Activated CD8-positive, alpha-beta memory T cell treated with anti-CD3 and anti-CD28 coated beads, Interleukin-2, amount 50 U/mL, for 1 hour (primary cell): ENCODE results near the gene TWNK.

Experiments used
- DNase-seq: peaks from one replicate; pipeline ENCODE4 v3.0.0-alpha.2; 2020; ENCODE audit errors: extremely low read depth

Gene TWNK

GRCh38 chr10:101011517-101012423 is 24.4 kb downstream of the TWNK start:
- DNase-seq: no peak

GRCh38 chr10:101012525-101013364 is 25.4 kb downstream of the TWNK start:
- DNase-seq: peak; percentile 53

- DNase-seq: no peak
Observed at GRCh38 chr10:101013365-101013825, 26.1 kb downstream of the TWNK start.

GRCh38 chr10:101014230-101014884 is 27.0 kb downstream of the TWNK start:
- no peak for DNase-seq

- DNase-seq: no peak
Observed at GRCh38 chr10:101014966-101015581, 27.7 kb downstream of the TWNK start.

- no peak for DNase-seq
Observed at GRCh38 chr10:101015582-101015973, 28.2 kb downstream of the TWNK start.

- DNase-seq: no peak
Observed at GRCh38 chr10:101016814-101017213, 29.5 kb downstream of the TWNK start.

GRCh38 chr10:101018118-101018599 is 30.8 kb downstream of the TWNK start:
- no peak for DNase-seq

- DNase-seq: peak; percentile 36
Observed at GRCh38 chr10:101018600-101019439, 31.5 kb downstream of the TWNK start.

- no peak for DNase-seq
Observed at GRCh38 chr10:101019440-101019703, 32.0 kb downstream of the TWNK start.

- no peak for DNase-seq
Observed at GRCh38 chr10:101020427-101021075, 33.2 kb downstream of the TWNK start.

GRCh38 chr10:101021239-101021638 is 33.9 kb downstream of the TWNK start:
- no peak for DNase-seq

- no peak for DNase-seq
Observed at GRCh38 chr10:101021692-101022251, 34.4 kb downstream of the TWNK start.

- DNase-seq: no peak
Observed at GRCh38 chr10:101022967-101023705, 35.8 kb downstream of the TWNK start.

GRCh38 chr10:101027106-101027720 is 39.9 kb downstream of the TWNK start:
- DNase-seq: no peak

GRCh38 chr10:101028446-101029337 is 41.3 kb downstream of the TWNK start:
- DNase-seq: no peak

GRCh38 chr10:101029520-101030295 is 42.4 kb downstream of the TWNK start:
- no peak for DNase-seq
